Naive thymus-derived CD8-positive, alpha-beta T cell (primary cell): Measurements from ENCODE around the gene GTF2IRD2. TPM values are rescaled to one million over a fixed set of nuclear protein-coding genes. Genes with fewer than 3 reads are reported as not detected.

Experiments used
- polyA plus RNA-seq, 3 donors: library from polyadenylated mRNA; unstranded; fragments of 300-500 nt; fragmentation: Illumina TruSeq; gene quantifications; one replicate each; pipeline ENCODE4 v1.2.3, GENCODE V29; 2021
- total RNA-seq, 8 experiments: library from RNA in 2 of 8; stranded (reverse) in 2 of 8; gene quantifications; one replicate each; pipeline ENCODE4 v1.2.3 and lab custom pipeline; 2021 to 2026

The GTF2IRD2 gene
- total and polyA plus RNA-seq, 5 experiments from 2014 or later: 14.3 to 43.0 (median 14.5) TPM

Other genes starting within 250 kb of the GTF2IRD2 start
- gene GTF2I, start 193.9 kb downstream of the GTF2IRD2 start, total RNA-seq: 100 to 1,000 TPM; 185 to 206 TPM
- gene GTF2I, start 193.9 kb downstream of the GTF2IRD2 start, polyA plus RNA-seq: 10 to 100 TPM; 55.4 to 78.6 (median 68.1) TPM
- 10 to 100 TPM; 12.0 to 13.0 TPM for gene NCF1, start 77.6 kb downstream of the GTF2IRD2 start, total RNA-seq
- 10 to 100 TPM in 2 of 3 donors, 1 to 10 TPM in 1; 9.0 to 11.6 (median 10.4) TPM for gene NCF1, start 77.6 kb downstream of the GTF2IRD2 start, polyA plus RNA-seq
- 1 to 10 TPM; 7.7 to 9.3 TPM for gene CASTOR2, start 113.1 kb upstream of the GTF2IRD2 start, total RNA-seq
- 1 to 10 TPM in 1 of 3 donors, under 1 TPM in 2; 0.31 to 1.5 (median 0.66) TPM for gene CASTOR2, start 113.1 kb upstream of the GTF2IRD2 start, polyA plus RNA-seq
- 10 to 100 TPM; 29.3 to 30.0 TPM for gene RCC1L, start 222.2 kb upstream of the GTF2IRD2 start, total RNA-seq
- gene RCC1L, start 222.2 kb upstream of the GTF2IRD2 start, polyA plus RNA-seq: 10 to 100 TPM; 29.2 to 42.7 (median 34.0) TPM
- gene GTF2IRD2B, start 241.0 kb upstream of the GTF2IRD2 start, total RNA-seq: 100 to 1,000 TPM; 104 to 107 TPM
- 10 to 100 TPM; 28.9 to 41.4 (median 35.5) TPM for gene GTF2IRD2B, start 241.0 kb upstream of the GTF2IRD2 start, polyA plus RNA-seq